Nephron progenitor cell (in vitro differentiated cells): ENCODE data around the gene GLI2.

Experiments
- DNase-seq: peaks from one replicate; pipeline ENCODE4 v3.0.0; 2021
- H3K27ac Mint-ChIP-seq: 2 replicates; pipeline ENCODE4 v1.8.0; 2021; ENCODE audit warnings: mild to moderate bottlenecking, moderate library complexity, mixed read lengths
- H3K27me3 Mint-ChIP-seq: 2 replicates; pipeline ENCODE4 v1.8.0; 2021; ENCODE audit warnings: mild to moderate bottlenecking, low read depth, mixed read lengths; ENCODE audit not compliant: poor library complexity
- H3K36me3 Mint-ChIP-seq: 2 replicates; pipeline ENCODE4 v1.8.0; 2021; ENCODE audit warnings: low read depth, mixed read lengths
- H3K4me1 Mint-ChIP-seq: 2 replicates; pipeline ENCODE4 v1.8.0; 2021; ENCODE audit warnings: mixed read lengths
- H3K4me3 Mint-ChIP-seq: 2 replicates; pipeline ENCODE4 v1.8.0; 2021; ENCODE audit warnings: mild to moderate bottlenecking, moderate library complexity, mixed read lengths
- H3K9me3 Mint-ChIP-seq: 2 replicates; pipeline ENCODE4 v1.8.0; 2021; ENCODE audit warnings: mild to moderate bottlenecking, moderate library complexity, mixed read lengths
- CTCF ChIP-seq: fragments of 200-600 bp; sonication (generic); IDR thresholded peaks from 2 replicates; pipeline ENCODE4 v1.5.0; 2021; ENCODE audit warnings: antibody characterized with exemption

The GLI2 gene

GRCh38 chr2:120735746-120736170, at the start of gene GLI2:
TSS of gene GLI2 (plus strand) at chr2:120735868. CDS start at chr2:120797321, 61,453 bp downstream.
- DNase-seq: peak; percentile 86
- H3K9me3 Mint-ChIP-seq: no peaks in the 10 kb centered on the region
- peaks cover 41% of the 10 kb centered on the region for H3K27me3 Mint-ChIP-seq
- peak within 1 kb of the TSS; percentile 68 for H3K27ac Mint-ChIP-seq
- peak within 1 kb of the TSS; percentile 91 for H3K4me3 Mint-ChIP-seq
- H3K36me3 Mint-ChIP-seq: no peaks in the 10 kb centered on the region
- peaks cover 57% of the 10 kb centered on the region for H3K4me1 Mint-ChIP-seq
- TF ChIP-seq CTCF: peak; percentile 59

- DNase-seq: no peak
- no peak for TF ChIP-seq CTCF
- peaks cover 82% of the 10 kb centered on the region for H3K27me3 Mint-ChIP-seq
- no peaks in the 10 kb centered on the region for H3K4me1 Mint-ChIP-seq
- no peaks in the 10 kb centered on the region for H3K36me3 Mint-ChIP-seq
- no peak overlapping the region for H3K4me3 Mint-ChIP-seq
- no peak overlapping the region for H3K27ac Mint-ChIP-seq
- H3K9me3 Mint-ChIP-seq: no peaks in the 10 kb centered on the region
These were observed 49.7 kb upstream of the GLI2 start for GRCh38 chr2:120685974-120686297.

- Mint-ChIP-seq H3K4me1 (no peaks in the 10 kb centered on the region), H3K27me3 (peaks cover 82% of the 10 kb centered on the region), H3K9me3 (no peaks in the 10 kb centered on the region), H3K27ac (no peak overlapping the region), H3K4me3 (no peak overlapping the region), H3K36me3 (no peaks in the 10 kb centered on the region)
- peak; percentile 36 for TF ChIP-seq CTCF
- no peak for DNase-seq
These were observed 49.0 kb upstream of the GLI2 start for GRCh38 chr2:120686511-120687168.

- no peak for TF ChIP-seq CTCF
- H3K27ac Mint-ChIP-seq: no peak overlapping the region
- DNase-seq: no peak
- peaks cover 82% of the 10 kb centered on the region for H3K27me3 Mint-ChIP-seq
- no peaks in the 10 kb centered on the region for H3K4me1 Mint-ChIP-seq
- no peaks in the 10 kb centered on the region for H3K36me3 Mint-ChIP-seq
- no peaks in the 10 kb centered on the region for H3K9me3 Mint-ChIP-seq
- H3K4me3 Mint-ChIP-seq: no peak overlapping the region
These were observed 48.5 kb upstream of the GLI2 start for GRCh38 chr2:120687210-120687609.

GRCh38 chr2:120690521-120690920, 45.1 kb upstream of the GLI2 start:
- no peak for TF ChIP-seq CTCF
- Mint-ChIP-seq H3K27me3 (peaks cover 87% of the 10 kb centered on the region), H3K27ac (no peak overlapping the region), H3K9me3 (no peaks in the 10 kb centered on the region), H3K4me1 (peaks cover 3% of the 10 kb centered on the region), H3K4me3 (no peak overlapping the region), H3K36me3 (no peaks in the 10 kb centered on the region)
- no peak for DNase-seq

GRCh38 chr2:120691410-120691809, 44.3 kb upstream of the GLI2 start:
- no peak for TF ChIP-seq CTCF
- peaks cover 7% of the 10 kb centered on the region for H3K4me1 Mint-ChIP-seq
- no peaks in the 10 kb centered on the region for H3K36me3 Mint-ChIP-seq
- no peak overlapping the region for H3K27ac Mint-ChIP-seq
- no peaks in the 10 kb centered on the region for H3K9me3 Mint-ChIP-seq
- DNase-seq: no peak
- peaks cover 94% of the 10 kb centered on the region for H3K27me3 Mint-ChIP-seq
- no peak overlapping the region for H3K4me3 Mint-ChIP-seq
